Mesenteric fat pad (tissue), 1 donor: ENCODE results near the gene NPAS4. TPM values are rescaled to one million over a fixed set of nuclear protein-coding genes. Genes with fewer than 3 reads are reported as not detected.
"Not testable (repeated sequence)": the region's sequence is repeated elsewhere in the genome, so short reads cannot be mapped to it uniquely, and the experiment has no call there.

Source experiments
- DNase-seq: peaks from one replicate; pipeline ENCODE4 v3.0.0-alpha.2; 2020; ENCODE audit warnings: low spot score
- total RNA-seq: library from RNA; stranded (reverse); fragmentation: NEBNext Ultra II Directional; extraction: Animal tissue kit (Norgen Biotek cat#: 25700); gene quantifications from one replicate; pipeline ENCODE4 v1.2.1, GENCODE V29; 2021
- donor health status: DM: yes; HTN: yes; CAD: no.

The NPAS4 gene
- total RNA-seq, 1 donor from 2014 or later, result not detected

DNA sequence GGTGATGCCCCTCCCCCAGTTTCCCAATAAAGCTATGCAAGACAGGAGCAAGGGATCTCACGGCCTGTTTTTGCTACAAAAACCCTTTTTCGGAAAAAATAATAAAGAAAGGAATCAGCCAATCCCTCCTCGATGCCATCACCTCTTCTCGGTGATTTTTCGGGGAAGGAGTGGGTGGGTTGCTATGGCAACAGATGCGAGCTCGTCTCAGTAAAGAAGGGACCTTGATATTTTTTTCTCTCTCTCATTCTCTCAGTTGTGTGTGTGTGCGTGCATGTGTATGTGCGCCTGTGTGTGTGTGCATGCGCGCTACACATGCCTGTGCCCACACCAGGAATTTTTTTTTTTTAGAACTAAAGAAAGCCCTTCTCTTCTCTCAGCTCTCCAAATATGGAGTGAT is 3.8 kb upstream of the NPAS4 start:
- no peak for DNase-seq

DNA sequence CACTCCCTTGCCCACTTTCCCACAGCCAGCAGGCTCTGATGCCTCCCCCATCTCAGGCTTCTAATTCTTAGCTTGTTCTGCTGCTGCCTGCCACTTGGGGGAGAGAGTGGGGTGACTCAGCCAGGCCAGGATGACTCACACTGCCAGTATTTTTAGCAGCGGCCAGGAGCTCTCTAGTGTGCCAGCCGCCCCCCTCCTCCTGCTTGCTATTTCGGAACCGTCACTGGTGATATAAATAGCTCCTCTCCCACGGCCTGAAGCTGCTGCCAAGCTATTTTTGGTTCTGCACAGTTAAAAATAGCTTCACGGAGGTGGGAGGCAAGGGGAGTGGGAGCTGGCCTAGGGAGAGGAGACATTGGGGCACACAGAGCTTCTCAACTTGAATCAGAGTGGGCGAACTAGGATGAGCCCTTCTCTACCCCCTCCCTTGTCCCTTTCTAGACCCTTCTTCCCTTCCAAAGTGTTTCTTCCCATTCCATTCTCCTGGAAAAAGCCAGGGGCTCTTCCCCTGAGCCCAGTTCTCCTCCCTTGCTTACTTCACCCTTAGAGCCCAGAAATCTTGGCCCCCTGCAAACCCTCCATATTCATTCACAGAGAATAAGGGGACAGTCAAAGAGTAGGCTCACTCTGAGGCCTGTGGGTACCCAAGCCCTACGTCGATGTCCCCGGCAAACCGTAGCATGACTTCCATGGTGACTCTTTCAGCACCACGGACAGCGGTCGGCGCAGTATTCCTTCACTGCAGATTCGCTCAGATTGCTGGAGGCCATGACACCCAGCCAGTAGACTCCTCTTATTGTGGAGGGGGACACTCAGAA is 2.5 kb upstream of the NPAS4 start:
- DNase-seq, result no peak

DNA sequence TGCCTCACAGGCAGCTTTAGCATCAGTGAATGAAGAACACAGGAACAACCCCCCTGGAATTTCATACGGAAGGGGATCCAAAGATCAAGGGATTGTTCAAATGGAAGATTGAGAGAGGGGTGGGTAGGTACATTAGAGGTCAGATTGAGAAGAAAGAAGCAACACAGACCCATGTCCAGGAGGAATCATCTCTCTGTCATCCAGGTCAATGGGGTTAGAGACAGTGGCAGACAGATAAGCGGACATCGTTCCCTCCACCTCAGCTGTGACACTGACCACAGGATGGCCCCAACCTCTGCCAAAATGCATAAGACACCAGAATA is 1.9 kb upstream of the NPAS4 start:
- no peak for DNase-seq

DNA sequence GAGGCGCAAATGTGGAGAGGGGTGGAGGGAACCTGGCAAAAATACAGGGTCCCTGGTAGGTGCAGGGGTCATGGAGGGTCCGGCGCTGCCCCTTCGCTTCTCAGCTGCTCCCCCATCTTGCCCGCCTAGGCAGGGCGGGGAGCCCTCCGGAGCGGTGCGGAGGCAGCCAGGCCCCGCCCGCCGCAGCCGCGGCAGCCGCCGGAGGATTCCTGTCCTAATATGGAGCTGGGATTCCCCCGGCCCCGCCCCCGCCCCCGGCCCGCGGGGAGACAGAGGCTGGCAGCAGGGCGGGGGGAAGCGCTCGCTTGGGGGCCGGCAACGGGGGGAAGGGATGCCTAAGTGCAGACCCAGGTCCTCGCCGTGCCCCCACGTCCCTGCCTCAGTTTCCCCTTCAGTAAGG is 1.0 kb upstream of the NPAS4 start:
- DNase-seq, result no peak

DNA sequence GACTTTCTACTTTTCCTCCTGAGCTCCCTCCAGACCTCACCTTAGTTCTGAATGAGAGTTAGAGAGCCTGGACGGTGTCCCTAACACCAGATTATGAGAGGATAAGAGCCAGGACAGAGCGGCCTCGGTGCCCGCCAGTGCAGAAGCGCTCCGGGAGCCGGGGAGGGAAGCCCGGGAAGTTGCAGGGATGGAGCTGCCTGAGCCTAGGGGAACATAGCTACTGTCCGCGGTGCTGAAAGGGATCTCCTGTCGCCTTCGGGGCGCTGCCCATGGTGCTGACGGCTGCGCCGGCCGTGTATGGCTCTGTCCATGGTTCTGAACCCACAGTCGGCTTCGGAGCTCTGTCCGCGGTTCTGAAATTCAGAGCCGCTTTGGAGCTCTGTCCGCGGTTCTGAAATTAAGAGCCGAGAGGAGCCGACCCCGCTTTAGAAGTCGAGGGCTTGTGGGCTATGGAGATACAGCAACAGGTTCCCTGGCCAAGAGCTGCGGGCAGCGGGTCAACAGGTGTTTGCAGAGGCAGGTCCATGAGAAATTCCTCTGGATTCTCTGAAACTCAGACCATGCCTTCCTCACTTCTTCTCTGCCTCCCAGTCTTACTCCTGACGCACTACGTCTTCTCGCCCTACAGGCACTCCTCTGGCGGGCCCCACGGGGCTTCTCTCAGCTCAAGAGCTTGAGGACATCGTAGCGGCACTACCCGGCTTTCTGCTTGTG is 814 bp downstream of the NPAS4 start:
- peak; percentile 94 for DNase-seq

DNA sequence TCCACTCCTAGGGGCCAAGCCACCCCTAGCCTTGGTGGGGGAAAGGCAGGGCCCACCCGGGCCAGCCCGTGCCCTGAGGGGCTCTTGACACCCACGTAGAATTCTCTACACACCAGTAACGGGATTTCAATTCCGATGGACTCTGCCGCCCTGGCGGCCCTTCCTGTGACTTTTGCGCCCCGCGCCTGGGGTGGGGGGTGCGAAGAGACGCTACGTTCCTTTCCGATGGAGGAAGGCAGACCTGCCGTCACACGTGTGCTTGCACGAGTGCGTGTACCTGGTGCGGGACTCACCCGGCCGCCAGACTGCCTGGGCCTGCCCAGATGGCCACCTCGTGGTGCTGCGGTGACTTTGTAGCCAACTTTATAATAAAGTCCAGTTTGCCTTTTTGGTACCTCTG is 5.5 kb downstream of the NPAS4 start:
- no peak for DNase-seq

- no peak for DNase-seq
These were observed 8.1 kb downstream of the NPAS4 start for GRCh38 chr11:66428933-66429332.

DNA sequence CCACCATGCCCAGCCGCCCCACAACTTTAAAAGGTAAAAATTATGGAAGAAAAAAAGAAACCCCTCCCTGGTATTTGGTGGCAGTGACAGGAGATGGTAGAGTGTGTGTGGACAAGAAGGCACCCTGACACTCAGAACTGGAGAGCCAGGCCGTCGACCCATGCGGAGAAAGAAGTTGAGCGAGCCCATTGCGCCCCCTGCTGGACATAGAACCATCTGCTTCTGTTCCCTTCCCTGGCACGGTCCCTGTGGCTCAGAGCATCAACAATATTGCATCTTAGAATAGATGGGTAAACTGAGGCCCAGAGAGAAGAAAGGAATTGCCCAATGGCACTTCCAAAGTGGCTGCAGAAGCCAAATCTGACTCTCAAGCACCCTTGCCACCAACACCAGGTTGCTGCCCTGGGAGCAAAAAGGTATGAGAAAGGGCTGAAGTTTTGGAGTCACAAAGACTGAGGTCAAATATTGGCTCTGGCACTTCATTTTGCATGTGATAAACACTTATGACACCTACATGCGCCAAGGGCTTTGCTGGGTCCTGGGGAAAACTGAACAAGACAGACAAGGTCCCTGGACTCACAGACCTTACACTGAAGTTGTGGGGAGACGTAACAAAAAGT is 9.3 kb downstream of the NPAS4 start:
- DNase-seq, result no peak

DNA sequence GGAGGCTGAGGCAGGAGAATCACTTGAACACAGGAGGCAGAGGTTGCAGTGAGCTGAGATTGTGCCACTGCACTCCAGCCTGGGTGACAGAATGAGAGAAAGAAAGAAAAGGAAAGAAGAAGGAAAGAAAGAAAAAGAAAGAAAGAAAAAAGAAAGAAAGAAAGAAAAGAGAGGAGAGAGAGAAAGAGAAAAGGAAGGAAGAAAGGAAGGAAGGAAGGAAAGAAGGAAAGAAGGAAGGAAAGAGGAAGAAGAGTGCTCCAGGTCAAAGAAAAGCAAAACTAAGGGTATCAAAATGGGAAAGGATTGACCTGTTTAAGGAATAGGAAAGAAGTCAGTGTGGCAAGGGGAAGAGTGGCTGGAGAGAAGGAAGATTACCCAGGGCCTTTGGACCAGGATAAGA is 10.5 kb downstream of the NPAS4 start:
- DNase-seq, result not testable (repeated sequence)

GRCh38 chr11:66431871-66432329 is 11.1 kb downstream of the NPAS4 start:
- DNase-seq, result not testable (repeated sequence)

- no peak for DNase-seq
These were observed 11.8 kb downstream of the NPAS4 start for GRCh38 chr11:66432597-66432996.

GRCh38 chr11:66437979-66438503 is 17.2 kb downstream of the NPAS4 start:
- no peak for DNase-seq

DNA sequence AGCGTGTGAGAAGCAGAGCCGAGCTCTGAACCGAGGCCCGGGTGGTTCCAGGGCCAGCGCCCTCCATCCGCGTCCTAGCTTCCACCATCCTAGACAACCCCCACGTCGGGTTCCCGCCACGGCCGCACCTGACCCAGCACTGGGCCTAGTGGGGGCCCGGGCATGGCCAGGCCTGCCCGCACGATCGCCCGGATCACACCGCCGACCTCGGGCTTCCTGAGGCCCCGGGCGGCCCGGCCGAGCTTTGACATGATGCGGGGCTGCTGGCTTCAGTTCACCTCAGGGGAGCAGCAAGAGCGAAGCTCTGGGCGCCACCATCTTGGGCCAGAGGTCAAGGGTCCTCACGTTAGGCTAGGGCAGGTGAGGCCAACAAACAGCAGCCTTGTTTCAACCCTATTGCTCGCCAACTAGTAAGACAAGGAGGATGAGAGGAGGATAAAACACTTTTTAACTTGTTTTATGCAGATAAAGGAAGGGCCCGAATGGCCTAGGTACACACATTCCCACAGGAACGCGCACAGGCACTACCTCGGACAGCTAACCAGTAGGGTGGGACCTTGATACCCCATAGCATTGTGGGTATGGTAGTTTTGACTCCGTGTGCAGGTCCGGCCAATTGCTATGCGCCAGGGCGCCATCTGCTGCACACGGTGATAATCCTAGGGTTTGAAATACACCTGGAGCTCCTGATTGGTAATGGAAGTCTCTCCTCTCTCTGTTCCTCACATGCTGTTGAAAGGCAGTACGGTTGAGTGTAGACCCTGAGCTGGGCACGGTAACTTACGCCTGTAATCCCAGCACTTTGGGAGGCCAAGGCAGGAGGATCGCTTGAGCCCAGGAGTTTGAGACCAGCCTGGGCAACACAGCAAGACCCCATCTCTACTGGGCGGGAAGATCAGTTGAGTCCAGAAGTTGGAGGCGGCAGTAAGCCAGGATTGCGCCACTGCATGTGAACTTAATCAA is 17.9 kb downstream of the NPAS4 start, which contains the start of gene MRPL11:
TSS of gene MRPL11 (minus strand) at position 345 of the 963 bp plus-strand sequence. CDS start at position 251, 94 bp downstream.
- no peak for DNase-seq

- not testable (repeated sequence) for DNase-seq
These were observed 19.5 kb downstream of the NPAS4 start for GRCh38 chr11:66440101-66440939.

- DNase-seq, result not testable (repeated sequence)
These were observed 20.1 kb downstream of the NPAS4 start for GRCh38 chr11:66440940-66441282.

GRCh38 chr11:66443602-66444001 is 22.8 kb downstream of the NPAS4 start:
- no peak for DNase-seq

DNA sequence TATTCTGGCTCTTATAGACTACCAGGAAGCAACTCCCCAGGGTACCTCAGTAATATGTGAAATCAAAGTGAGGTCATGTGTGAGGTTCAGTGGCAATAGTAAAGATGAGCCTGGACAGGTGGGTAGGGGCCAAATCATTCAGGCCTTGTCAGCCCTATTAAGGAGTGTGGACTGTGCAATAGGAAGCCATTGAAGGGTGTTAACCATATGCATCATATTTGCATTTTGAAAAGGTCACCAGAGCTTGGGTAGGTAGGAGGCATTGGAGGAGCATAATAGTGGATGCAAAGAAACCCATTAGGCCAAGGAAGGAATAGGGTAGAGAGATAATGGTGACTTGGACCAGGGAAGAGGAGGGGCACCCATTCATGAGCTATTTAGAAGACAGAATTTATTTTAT is 26.2 kb downstream of the NPAS4 start:
- no peak for DNase-seq

GRCh38 chr11:66448523-66448922 is 27.7 kb downstream of the NPAS4 start:
- DNase-seq, result no peak

GRCh38 chr11:66450560-66450959 is 29.7 kb downstream of the NPAS4 start:
- DNase-seq, result no peak

- no peak for DNase-seq
These were observed 30.8 kb downstream of the NPAS4 start for GRCh38 chr11:66451663-66452062.
